ENCODE data around the gene GOLGA6B.
"Not testable (repeated sequence)": the region's sequence is repeated elsewhere in the genome, so short reads cannot be mapped to it uniquely, and the experiment has no call there.

- not testable (repeated sequence) for TF ChIP-seq CTCF (conservative IDR thresholded peaks at IDR 0.05; ENCODE audit: low read depth, low read length); ELK1 (IDR thresholded peaks at IDR 0.05; ENCODE audit: borderline replicate concordance, low read depth, low read length); SMC3 (IDR thresholded peaks at IDR 0.05; ENCODE audit: low read depth, low read length); USF2 (IDR thresholded peaks at IDR 0.05; ENCODE audit: low read depth, low read length); CEBPB (IDR thresholded peaks at IDR 0.05; ENCODE audit: low read depth, low read length)
Observed at GRCh38 chr15:72615533-72616233, 38.8 kb upstream of the GOLGA6B start.

Measured in IMR-90 (cell line).